Measurements from ENCODE around the gene EYS. TPM values are rescaled to one million over a fixed set of nuclear protein-coding genes. Genes with fewer than 3 reads are reported as not detected.

EYS gene
- total RNA-seq, 1 experiment from 2014 or later = not detected

GRCh38 chr6:63674635-63675034, 2032.4 kb downstream of the EYS start:
- no peak overlapping the region for H2BK20ac ChIP-seq (ENCODE audit: low read depth, low read length, poor library complexity, severe bottlenecking)

More at GRCh38 chr6:63674635-63675034, 2032.4 kb downstream of the EYS start:
- Histone ChIP-seq H3K9ac (ENCODE audit: extremely low read depth, insufficient read length, low read length) (no peak overlapping the region), H3K4me2 (ENCODE audit: insufficient read depth, insufficient read length, low read length) (no peak overlapping the region), H2BK12ac (ENCODE audit: insufficient read length, low read depth, low read length) (no peak overlapping the region), H2BK5ac (ENCODE audit: insufficient read length, low read length) (no peak overlapping the region), H4K91ac (ENCODE audit: insufficient read length, low read depth, low read length) (no peak overlapping the region), H2AFZ (ENCODE audit: low read length) (no peak overlapping the region), H3K23me2 (ENCODE audit: insufficient read length, low read depth, low read length, poor library complexity, severe bottlenecking) (no peaks in the 10 kb centered on the region), H2AK5ac (ENCODE audit: insufficient read length, low read length) (no peak overlapping the region), H3K4me1 (ENCODE audit: insufficient read depth, low read length) (peaks cover 4% of the 10 kb centered on the region; the same call in 1 of the 2 replicates), H4K20me1 (ENCODE audit: control insufficient read depth, insufficient read depth, insufficient read length) (no peaks in the 10 kb centered on the region), H3K18ac (ENCODE audit: insufficient read length, low read depth, low read length) (no peak overlapping the region), H3K79me1 (ENCODE audit: insufficient read depth, low read depth, low read length, poor library complexity, severe bottlenecking) (peaks cover 4% of the 10 kb centered on the region), H3K14ac (ENCODE audit: insufficient read depth, low read length) (no peak overlapping the region), H2BK120ac (ENCODE audit: low read depth, low read length, poor library complexity, severe bottlenecking) (no peak overlapping the region), H2BK15ac (ENCODE audit: low read depth, low read length) (no peak overlapping the region), H4K8ac (replicated peaks; ENCODE audit: insufficient read length, low read depth, low read length) (no peak overlapping the region), H3K23ac (ENCODE audit: insufficient read length, low read depth, low read length) (no peak overlapping the region), H3K9me3 (ENCODE audit: control insufficient read depth, low read depth, low read length) (no peaks in the 10 kb centered on the region), H4K5ac (ENCODE audit: insufficient read length, low read depth, low read length) (no peak overlapping the region), H3K56ac (ENCODE audit: insufficient read length, low read depth, low read length) (no peak overlapping the region), H3K27ac (ENCODE audit: insufficient read length, low read depth, low read length) (no peak overlapping the region), H3K79me2 (ENCODE audit: insufficient read depth, low read length) (peaks cover 24% of the 10 kb centered on the region; the same call in 1 of the 2 replicates), H3K27me3 (ENCODE audit: insufficient read depth, low read length) (no peaks in the 10 kb centered on the region), H3T11ph (ENCODE audit: low read length) (no peak overlapping the region), H3K4ac (ENCODE audit: low read depth, low read length) (no peak overlapping the region)
- no peak overlapping the region for H3K27ac Mint-ChIP-seq
- no CpG with 5 or more reads among the region's 3 CpGs for WGBS (ENCODE audit: extremely low coverage, insufficient read length, low lambda C conversion rate)
- H3K9me3 Mint-ChIP-seq = no peaks in the 10 kb centered on the region
- H3K4me1 Mint-ChIP-seq = peaks cover 11 to 13% of the 10 kb centered on the region in 2 experiments
- H3K4me3 Mint-ChIP-seq = no peak overlapping the region
- no peaks in the 10 kb centered on the region for H3K27me3 Mint-ChIP-seq (ENCODE audit: low read depth)
- no peak for DNase-seq
- H3K36me3 Mint-ChIP-seq (ENCODE audit: insufficient read depth in 1 of 3, low read depth in 3 of 3) = peaks cover 0 to 9% (median 7%) of the 10 kb centered on the region in 3 experiments; a peak in 5 of 7 replicates
- no peak for TF ChIP-seq CTCF (conservative IDR thresholded peaks at IDR 0.05)
